SK-N-SH (cell line): ENCODE data around the gene GALNT18. TPM values are rescaled to one million over a fixed set of nuclear protein-coding genes. Genes with fewer than 3 reads are reported as not detected.

Experiments used
- CTCF ChIA-PET: fragments of 300-600, 350-600 bp; formaldehyde crosslinking; extraction: SDS; loops from one replicate; lab custom pipeline; 2021; lab: Yijun Ruan, JAX
- POLR2A ChIA-PET: fragments of 350-600 bp; sonication (Branson Sonifier 250); formaldehyde crosslinking; extraction: SDS; loops from one replicate; lab custom pipeline; 2020; ENCODE audit warnings: antibody characterized with exemption, inconsistent platforms; lab: Yijun Ruan, JAX
- DNase-seq: peaks from one replicate; pipeline ENCODE4 v3.0.0; 2012
- H2AFZ ChIP-seq: fragments of 200-600 bp; sonication (generic); 2 replicates; pipeline ENCODE4 v1.8.1; 2016; ENCODE audit warnings: antibody characterized with exemption, mild to moderate bottlenecking, low read depth
- H3F3A ChIP-seq: fragments of 200-600 bp; sonication (generic); replicated peaks from 2 replicates; pipeline ENCODE3; 2016; ENCODE audit warnings: antibody characterized with exemption, mild to moderate bottlenecking; ENCODE audit not compliant: insufficient read depth
- H3K27ac ChIP-seq, 2 experiments: fragments of 200-500 bp in 1 of 2; fragments of 200-600 bp in 1 of 2; sonication (Bioruptor generic) in 1 of 2; sonication (generic), shearing (Covaris generic) in 1 of 2; 2 replicates each; pipeline versions ENCODE4 v1.5.1 to v1.6.1; 2014 to 2016; ENCODE audit warnings: low read depth in 2 of 2, inconsistent platforms in 1 of 2, low read length in 1 of 2, mild to moderate bottlenecking in 1 of 2, mixed read lengths in 1 of 2
- H3K27me3 ChIP-seq: fragments of 200-600 bp; sonication (generic), shearing (Covaris generic); 2 replicates; pipeline ENCODE4 v1.6.1; 2016; ENCODE audit warnings: mixed run types; ENCODE audit not compliant: insufficient read depth
- H3K36me3 ChIP-seq, 2 experiments: fragments of 200-500 bp in 1 of 2; fragments of 200-600 bp in 1 of 2; sonication (Bioruptor generic) in 1 of 2; sonication (generic) in 1 of 2; replicated peaks in 1 of 2; 2 replicates each; pipeline versions ENCODE3 to v1.5.1; 2014 to 2016; ENCODE audit warnings: low read length in 1 of 2, mild to moderate bottlenecking in 1 of 2; ENCODE audit not compliant: insufficient read depth in 2 of 2, control insufficient read depth in 1 of 2
- H3K4me1 ChIP-seq, 2 experiments: fragments of 200-500 bp in 1 of 2; fragments of 200-600 bp in 1 of 2; sonication (Bioruptor generic) in 1 of 2; sonication (generic), shearing (Covaris generic) in 1 of 2; 2 replicates each; pipeline versions ENCODE4 v1.5.1 to v1.6.1; 2014 to 2016; ENCODE audit warnings: low read depth in 1 of 2, low read length in 1 of 2, mixed run types in 1 of 2; ENCODE audit not compliant: insufficient read depth in 2 of 2, control insufficient read depth in 1 of 2
- H3K4me2 ChIP-seq: fragments of 200-600 bp; sonication (generic), shearing (Covaris generic); 2 replicates; pipeline ENCODE4 v1.6.1; 2017; ENCODE audit warnings: mixed run types
- H3K4me3 ChIP-seq, 2 experiments: fragments of 200-500 bp in 1 of 2; fragments of 200-600 bp in 1 of 2; sonication (Bioruptor generic) in 1 of 2; sonication (generic), shearing (Covaris generic) in 1 of 2; 2 replicates each; pipeline versions ENCODE4 v1.5.1 to v1.8.1; 2014 to 2016; ENCODE audit warnings: low read depth in 2 of 2, inconsistent platforms in 1 of 2, low read length in 1 of 2, mild to moderate bottlenecking in 1 of 2, mixed read lengths in 1 of 2, moderate library complexity in 1 of 2
- H3K79me2 ChIP-seq: fragments of 200-600 bp; sonication (generic); 2 replicates; pipeline ENCODE4 v1.8.1; 2017; ENCODE audit warnings: mild to moderate bottlenecking; ENCODE audit not compliant: insufficient read depth
- H3K9ac ChIP-seq: fragments of 200-600 bp; sonication (generic); 2 replicates; pipeline ENCODE4 v1.6.1; 2017; ENCODE audit warnings: mixed run types
- H3K9me2 ChIP-seq: fragments of 200-600 bp; sonication (generic); 2 replicates; pipeline ENCODE4 v1.6.1; 2017; ENCODE audit warnings: mixed run types
- H3K9me3 ChIP-seq: fragments of 200-600 bp; sonication (generic); 2 replicates; pipeline ENCODE4 v1.6.1; 2017; ENCODE audit warnings: mixed run types, mild to moderate bottlenecking, moderate library complexity
- H4K20me1 ChIP-seq: fragments of 200-600 bp; sonication (generic); 2 replicates; pipeline ENCODE4 v1.6.1; 2017; ENCODE audit warnings: mild to moderate bottlenecking, mixed run types; ENCODE audit not compliant: insufficient read depth
- CTCF ChIP-seq: fragments of 200-600 bp; sonication (generic); IDR thresholded peaks from 2 replicates; pipeline ENCODE4 v1.6.1; 2017; ENCODE audit warnings: antibody characterized with exemption, mild to moderate bottlenecking, moderate library complexity
- ELF1 ChIP-seq: IDR thresholded peaks from 2 replicates; pipeline ENCODE4 v1.4.0; 2012
- EP300 ChIP-seq, 2 experiments: IDR thresholded peaks; 2 replicates each; pipeline versions ENCODE4 v1.4.0 to v1.6.1; 2012; ENCODE audit warnings: borderline replicate concordance in 1 of 2, low read depth in 1 of 2, low read length in 1 of 2
- EZH2phosphoT487 ChIP-seq: fragments of 200-600 bp; sonication (generic); IDR thresholded peaks from 2 replicates; pipeline ENCODE4 v1.6.1; 2017; ENCODE audit warnings: low read depth, mixed run types, mild to moderate bottlenecking, antibody characterized with exemption, moderate library complexity, borderline replicate concordance
- FOXJ3 ChIP-seq: sonication (generic); formaldehyde crosslinking; IDR thresholded peaks from 2 replicates; pipeline ENCODE4 v1.5.1; 2020; ENCODE audit warnings: mild to moderate bottlenecking, missing genetic modification reagents
- FOXM1 ChIP-seq: IDR thresholded peaks from 2 replicates; pipeline ENCODE4 v1.4.0; 2012; ENCODE audit warnings: low read depth, mild to moderate bottlenecking
- GATA2 ChIP-seq: sonication (generic); formaldehyde crosslinking; IDR thresholded peaks from 2 replicates; pipeline ENCODE4 v1.5.0; 2020; ENCODE audit warnings: mild to moderate bottlenecking, missing genetic modification reagents
- IRF3 ChIP-seq: fragments of 150-350 bp; IDR thresholded peaks from 2 replicates; pipeline ENCODE4 v1.6.1; 2016; ENCODE audit warnings: mild to moderate bottlenecking, low read depth, low read length
- MAX ChIP-seq: IDR thresholded peaks from 2 replicates; pipeline ENCODE4 v1.4.0; 2012; ENCODE audit warnings: low read depth
- PBX3 ChIP-seq: IDR thresholded peaks from 2 replicates; pipeline ENCODE4; 2012
- POLR2AphosphoS5 ChIP-seq: IDR thresholded peaks from 2 replicates; pipeline ENCODE4 v1.6.1; 2012; ENCODE audit warnings: low read depth, low read length
- RAD21 ChIP-seq: IDR thresholded peaks from 2 replicates; pipeline ENCODE4 v1.6.1; 2012; ENCODE audit warnings: mild to moderate bottlenecking, low read length
- RCOR1 ChIP-seq: fragments of 150-350 bp; IDR thresholded peaks from 2 replicates; pipeline ENCODE4 v1.6.1; 2017; ENCODE audit warnings: antibody characterized with exemption, low read length
- REST ChIP-seq: IDR thresholded peaks from 2 replicates; pipeline ENCODE4 v1.6.1; 2012; ENCODE audit warnings: mild to moderate bottlenecking, low read depth, low read length, moderate library complexity
- TAF1 ChIP-seq: IDR thresholded peaks from 2 replicates; pipeline ENCODE4 v1.6.1; 2012; ENCODE audit warnings: low read depth, mild to moderate bottlenecking, low read length, moderate library complexity, borderline replicate concordance
- TCF12 ChIP-seq: IDR thresholded peaks from 2 replicates; pipeline ENCODE4 v1.4.0; 2012
- TEAD4 ChIP-seq: IDR thresholded peaks from 2 replicates; pipeline ENCODE4 v1.4.0; 2012; ENCODE audit warnings: mild to moderate bottlenecking, borderline replicate concordance; ENCODE audit not compliant: insufficient read depth
- YY1 ChIP-seq: IDR thresholded peaks from 2 replicates; pipeline ENCODE4 v1.4.0; 2012; ENCODE audit warnings: low read depth, mild to moderate bottlenecking
- WGBS: methylation state at CpG from one replicate; pipeline ENCODE4 v1.1.6; 2017; ENCODE audit warnings: low lambda C conversion rate; 5-methylcytosine and 5-hydroxymethylcytosine counted together
- polyA plus RNA-seq, 3 experiments: library from polyadenylated mRNA; depleted of rRNA; stranded (reverse); fragments of >200 nt; gene quantifications; 2 replicates each; pipeline ENCODE4 v1.2.3, GENCODE V29; 2012
- TF ChIP-seq, protein P1 (sequence below): fragments of 150-350 bp; IDR thresholded peaks from 2 replicates; pipeline ENCODE4 v1.6.1; 2017; ENCODE audit warnings: antibody characterized with exemption, low read length, low read depth, borderline replicate concordance

GALNT18 gene
- polyA plus RNA-seq, 1 of the 3 experiments (the other 2 are of a cell fraction), result 0.64 TPM

- Histone ChIP-seq H3K79me2 (no peaks in the 10 kb centered on the region), H3K4me3 (no peak overlapping the region), H3K36me3 (no peaks in the 10 kb centered on the region), H3K27ac (peak overlapping the region in 1 of 2 experiments; percentile 93; a peak in 1 of 4 replicates), H3K4me1 (peaks cover 0 to 88% of the 10 kb centered on the region in 2 experiments; a peak in 2 of 4 replicates), H3K9me3 (no peaks in the 10 kb centered on the region), H2AFZ (no peak overlapping the region), H3K4me2 (no peak overlapping the region), H3K9me2 (no peaks in the 10 kb centered on the region), H3K9ac (no peak overlapping the region), H3F3A (no peaks in the 10 kb centered on the region), H4K20me1 (no peaks in the 10 kb centered on the region), H3K27me3 (no peaks in the 10 kb centered on the region)
- POLR2A ChIA-PET, result interaction anchor here (0.6 kb wide), 1 partner anchor 581 kb away, joined by 3 read pairs; no protein-coding TSS in a partner anchor
- DNase-seq, result no peak
- CTCF ChIA-PET, result interaction anchor here (0.7 to 2.8 kb wide), 8 partner anchors 12 to 766 kb away, joined by 3 to 11 read pairs (median 4); partner anchors contain the start of gene GALNT18
- WGBS, result 82% methylated on average over 3 of the region's 3 CpGs
- TF ChIP-seq TCF12, result no peak
- TF ChIP-seq RCOR1, result no peak
- TF ChIP-seq, protein P1, sequence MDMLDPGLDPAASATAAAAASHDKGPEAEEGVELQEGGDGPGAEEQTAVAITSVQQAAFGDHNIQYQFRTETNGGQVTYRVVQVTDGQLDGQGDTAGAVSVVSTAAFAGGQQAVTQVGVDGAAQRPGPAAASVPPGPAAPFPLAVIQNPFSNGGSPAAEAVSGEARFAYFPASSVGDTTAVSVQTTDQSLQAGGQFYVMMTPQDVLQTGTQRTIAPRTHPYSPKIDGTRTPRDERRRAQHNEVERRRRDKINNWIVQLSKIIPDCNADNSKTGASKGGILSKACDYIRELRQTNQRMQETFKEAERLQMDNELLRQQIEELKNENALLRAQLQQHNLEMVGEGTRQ, result no peak
These were observed 85.2 kb downstream of the GALNT18 start for GRCh38 chr11:11536650-11537049.

GRCh38 chr11:11535611-11536010 lies 86.2 kb downstream of the GALNT18 start:
- Histone ChIP-seq H3K4me1 (peaks cover 0 to 93% of the 10 kb centered on the region in 2 experiments; a peak in 2 of 4 replicates), H3K36me3 (no peaks in the 10 kb centered on the region), H3K27me3 (no peaks in the 10 kb centered on the region), H3K9me3 (no peaks in the 10 kb centered on the region), H3K9ac (no peak overlapping the region), H3K9me2 (no peaks in the 10 kb centered on the region), H3K4me2 (no peak overlapping the region), H3F3A (no peaks in the 10 kb centered on the region), H3K4me3 (no peak overlapping the region), H3K27ac (peak overlapping the region in 1 of 2 experiments; percentile 93; a peak in 1 of 4 replicates), H2AFZ (no peak overlapping the region), H3K79me2 (no peaks in the 10 kb centered on the region), H4K20me1 (no peaks in the 10 kb centered on the region)
- DNase-seq, result peak; percentile 40
- ChIA-PET POLR2A (no interaction called here), CTCF (interaction anchor here (1.3 to 2.8 kb wide), 3 partner anchors 86 to 508 kb away, joined by 4 to 9 read pairs (median 4); partner anchors contain the start of gene GALNT18)
- WGBS, result 68% methylated on average over 6 of the region's 6 CpGs
- TF ChIP-seq POLR2AphosphoS5 (no peak), IRF3 (no peak), YY1 (no peak), EP300 (IDR thresholded peaks at IDR 0.05; ENCODE audit: borderline replicate concordance in 1 of 2, low read depth in 1 of 2, low read length in 1 of 2) (no peak), TEAD4 (no peak), PBX3 (no peak), ELF1 (no peak), EZH2phosphoT487 (no peak), TAF1 (no peak), FOXM1 (no peak), REST (no peak), MAX (no peak), CTCF (no peak), FOXJ3 (no peak), RAD21 (no peak), GATA2 (CRISPR knock-in tag) (no peak)
